NCI-H146 treated with DMSO at 0.1 percent for 48 hours (cell line): ENCODE results near the gene NUP85.
"Not testable (repeated sequence)": the region's sequence is repeated elsewhere in the genome, so short reads cannot be mapped to it uniquely, and the experiment has no call there.

Experiments used
- DNase-seq: peaks from one replicate; lab custom pipeline; 2025; ENCODE audit not compliant: unreplicated experiment; lab: John Stamatoyannopoulos, UW

Gene NUP85

GRCh38 chr17:75240394-75241142, 35.1 kb downstream of the NUP85 start:
- no peak for DNase-seq

GRCh38 chr17:75241143-75241430, 35.6 kb downstream of the NUP85 start:
- DNase-seq = no peak

DNA sequence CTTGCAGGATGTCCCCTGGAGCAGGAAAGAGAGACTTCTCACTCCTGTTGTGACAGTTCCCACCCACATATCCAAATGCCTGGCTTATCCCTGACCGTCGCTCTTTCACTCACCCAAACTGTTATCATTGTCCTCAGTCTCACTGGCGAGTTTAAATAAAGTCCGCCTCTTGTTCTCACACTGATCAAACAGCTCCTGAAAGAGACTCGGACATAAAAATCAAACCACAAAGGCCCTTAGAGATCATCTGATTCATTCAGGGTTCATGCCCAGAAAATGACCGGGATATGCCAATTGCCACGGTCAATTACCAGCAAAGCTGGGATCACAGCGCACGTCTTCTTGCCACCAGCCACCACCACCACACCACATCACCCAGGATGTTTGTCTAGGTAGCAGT, 36.0 kb downstream of the NUP85 start:
- no peak for DNase-seq

DNA sequence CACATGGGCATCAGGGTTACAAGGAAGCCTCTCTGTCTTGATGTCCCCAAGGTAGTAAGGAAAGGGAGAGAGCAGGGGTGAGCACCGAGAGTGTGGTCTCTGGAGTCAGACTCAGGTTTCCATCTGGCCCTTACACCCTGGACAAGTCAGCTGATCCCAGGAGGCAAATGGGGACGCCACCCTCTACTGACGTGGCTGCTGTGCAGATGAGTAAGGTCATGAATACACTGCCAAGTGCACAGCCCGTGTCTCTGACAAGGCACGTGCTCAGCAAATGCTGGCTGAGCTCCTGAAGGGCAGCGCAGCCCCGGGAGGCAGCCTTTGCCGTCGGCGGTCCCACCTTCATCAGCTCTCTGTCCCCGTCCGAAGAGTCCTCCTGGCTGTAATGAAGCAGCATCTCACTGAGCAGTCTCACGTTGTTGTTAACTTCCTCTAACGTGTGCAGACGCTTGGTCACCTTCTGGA, 36.5 kb downstream of the NUP85 start:
- no peak for DNase-seq

- DNase-seq = no peak
Observed at GRCh38 chr17:75242461-75243042, 37.1 kb downstream of the NUP85 start.

DNA sequence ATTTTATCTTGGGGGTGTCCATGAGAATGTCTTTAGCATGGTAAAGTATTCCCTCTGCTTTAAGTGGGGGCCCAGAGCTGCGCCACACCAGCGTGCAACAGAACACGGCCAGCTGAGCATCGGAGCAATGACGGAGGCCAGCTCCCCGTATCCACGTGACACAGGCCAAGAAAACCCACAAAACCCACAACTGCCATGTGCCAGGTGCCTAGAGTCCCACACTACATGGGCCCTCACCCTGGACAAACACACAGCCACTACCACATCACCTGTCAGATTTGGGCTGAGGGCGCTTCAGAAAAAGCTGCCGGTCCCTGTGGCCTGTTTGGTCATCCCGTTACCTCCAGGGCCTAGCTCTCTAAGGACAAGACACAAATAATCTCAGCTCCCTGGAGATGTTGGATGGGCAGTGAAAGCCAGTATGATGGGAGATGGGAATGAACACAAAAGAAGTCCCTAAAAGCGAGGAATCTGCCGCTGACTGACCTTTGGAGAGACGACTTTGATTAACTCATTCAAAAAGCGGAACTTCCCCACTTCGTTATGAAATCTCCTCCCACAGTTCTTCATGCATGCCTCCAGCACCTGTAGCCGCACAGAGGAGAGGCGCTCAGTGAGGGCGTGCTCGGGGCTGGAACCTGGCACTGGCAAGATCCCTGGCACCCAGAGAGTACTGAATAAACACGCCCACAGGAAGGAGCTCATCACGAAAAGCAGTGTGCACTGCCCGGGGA, 38.8 kb downstream of the NUP85 start:
- DNase-seq = no peak

DNA sequence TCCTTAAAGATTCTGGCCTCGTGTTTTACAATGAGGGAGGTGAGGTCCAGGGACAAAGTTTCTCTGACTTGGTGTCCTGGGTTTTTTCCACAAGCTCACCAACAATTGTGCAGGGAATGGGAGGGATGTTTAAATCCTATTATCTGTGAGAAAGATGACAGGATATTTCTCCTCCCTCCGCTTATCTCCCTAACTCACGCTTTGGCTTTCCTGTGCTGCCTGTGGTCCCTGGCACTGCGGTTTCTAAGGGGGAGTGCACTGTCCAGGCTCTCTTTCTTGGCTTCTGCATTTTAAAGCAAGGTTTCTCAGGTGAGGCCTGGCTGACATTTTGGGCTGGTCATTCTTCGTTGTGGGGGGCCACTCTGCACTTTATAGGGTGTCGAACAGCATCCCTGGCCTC, 39.5 kb downstream of the NUP85 start:
- no peak for DNase-seq

GRCh38 chr17:75246404-75246803, 40.9 kb downstream of the NUP85 start:
- DNase-seq = no peak

GRCh38 chr17:75249564-75249963, 44.1 kb downstream of the NUP85 start:
- DNase-seq = no peak

- no peak for DNase-seq
Observed at GRCh38 chr17:75250009-75250471, 44.6 kb downstream of the NUP85 start.

DNA sequence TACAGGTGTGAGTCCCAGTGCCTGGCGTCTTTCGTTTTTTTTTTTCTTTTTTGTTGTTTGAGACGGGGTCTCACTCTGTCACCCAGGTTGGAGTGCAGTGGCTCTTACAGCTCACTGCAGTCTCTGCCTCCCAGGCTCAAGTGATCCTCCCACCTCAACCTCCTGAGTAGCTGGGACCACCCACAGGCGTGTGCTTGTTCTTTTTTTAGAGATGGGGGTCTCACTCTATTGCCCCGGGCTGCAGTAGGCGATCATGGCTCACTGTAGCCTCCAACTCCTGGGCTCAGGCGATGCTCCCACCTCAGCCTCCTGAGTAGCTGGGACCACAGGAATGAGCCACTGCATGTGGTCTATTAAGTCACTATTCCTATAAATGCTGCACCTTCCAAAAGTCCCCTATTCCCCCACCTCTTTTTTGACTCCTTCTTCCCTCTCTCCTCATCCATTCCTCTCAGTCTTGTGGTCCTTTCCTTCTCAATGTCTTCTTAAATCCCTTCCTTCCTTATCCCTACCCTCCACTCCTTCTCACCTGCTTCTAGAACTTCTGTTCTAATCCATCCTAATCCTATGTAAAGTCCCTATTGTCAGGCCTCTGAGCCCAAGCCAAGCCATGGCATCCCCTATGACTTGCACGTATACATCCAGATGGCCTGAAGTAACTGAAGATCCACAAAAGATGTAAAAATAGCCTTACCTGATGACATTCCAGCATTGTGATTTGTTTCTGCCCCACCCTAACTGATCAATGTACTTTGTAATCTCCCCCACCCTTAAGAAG, 46.7 kb downstream of the NUP85 start:
- no peak for DNase-seq

GRCh38 chr17:75255954-75256698, 50.6 kb downstream of the NUP85 start:
- not testable (repeated sequence) for DNase-seq

GRCh38 chr17:75257228-75257627, 51.7 kb downstream of the NUP85 start:
- DNase-seq = not testable (repeated sequence)

DNA sequence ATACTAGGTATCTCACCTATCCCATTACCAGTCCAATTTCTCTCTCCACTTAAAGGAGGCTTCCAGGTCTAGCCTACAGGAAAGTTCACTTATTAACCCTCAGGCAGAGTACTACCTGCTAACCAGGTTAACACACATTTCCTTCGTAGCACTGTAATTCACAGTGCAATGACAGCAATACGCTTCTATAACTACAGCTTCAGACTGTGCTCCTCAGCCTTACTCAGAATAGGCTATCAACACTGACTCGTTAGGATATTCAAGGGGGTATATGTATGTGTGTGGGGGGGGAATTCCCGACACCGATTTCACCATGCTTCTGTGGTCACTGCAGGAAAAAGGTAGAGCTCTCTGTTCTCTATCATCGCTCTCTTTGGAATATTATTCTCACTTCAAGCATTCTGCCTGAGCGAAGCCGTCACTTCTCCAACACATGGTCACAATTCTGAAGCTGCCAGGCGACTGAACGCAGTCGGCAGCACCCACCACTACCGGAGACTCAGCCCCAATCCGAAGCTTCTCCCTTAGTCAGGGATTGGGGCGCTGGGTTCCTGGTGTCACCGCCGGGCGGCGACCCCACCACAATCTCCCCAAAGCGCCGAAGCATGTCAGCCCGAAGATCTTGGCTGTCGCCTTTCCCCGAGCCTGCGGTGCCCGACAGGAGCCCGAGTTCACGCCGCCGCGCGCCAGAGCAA, 55.3 kb downstream of the NUP85 start:
- no peak for DNase-seq

DNA sequence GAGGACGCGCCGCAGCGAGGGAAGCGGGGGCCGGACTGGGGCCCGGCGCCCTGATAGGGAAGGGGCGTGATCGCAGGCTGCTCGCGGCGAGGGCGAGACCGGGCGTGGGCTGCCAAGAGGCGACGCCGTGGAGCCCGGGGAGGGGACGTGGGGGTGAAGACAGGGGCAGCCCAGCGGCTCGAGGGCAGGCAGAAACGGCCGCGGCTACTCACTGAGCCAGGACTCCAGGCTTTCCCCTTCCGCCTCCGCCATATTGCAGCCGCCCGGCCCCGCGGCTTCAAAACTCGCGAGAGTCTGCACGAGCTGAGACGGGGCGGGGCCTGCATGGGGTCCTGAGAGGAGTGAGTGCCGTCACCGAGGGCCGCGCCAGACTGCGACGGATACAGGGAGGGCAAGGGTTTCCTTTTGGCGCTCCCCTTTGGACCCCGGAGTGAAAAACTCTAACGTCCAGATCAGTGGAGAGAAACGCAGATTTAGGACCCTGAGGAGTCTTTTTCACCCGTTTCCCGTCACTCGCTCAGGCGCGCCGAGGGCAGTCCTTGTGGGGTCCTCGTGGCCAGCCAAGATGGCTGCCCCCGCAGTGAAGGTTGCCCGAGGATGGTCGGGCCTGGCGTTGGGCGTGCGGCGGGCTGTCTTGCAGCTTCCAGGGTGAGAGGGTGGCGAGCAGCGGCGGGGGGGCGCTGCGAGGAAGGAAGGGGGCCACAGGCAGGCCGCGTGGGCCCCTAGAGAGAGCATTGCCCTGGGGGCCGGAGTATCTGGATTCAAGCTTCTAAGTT, 56.0 kb downstream of the NUP85 start, which contains the start of the genes GGA3 and MRPS7:
Gene GGA3, minus strand, starts transcription at position 271 of the 776 bp plus-strand sequence. Its CDS starts 19 bp downstream, at position 252.
Gene MRPS7, plus strand, starts transcription at position 544 of the 776 bp plus-strand sequence. Its CDS starts 22 bp downstream, at position 566.
- peak; percentile 81 for DNase-seq

DNA sequence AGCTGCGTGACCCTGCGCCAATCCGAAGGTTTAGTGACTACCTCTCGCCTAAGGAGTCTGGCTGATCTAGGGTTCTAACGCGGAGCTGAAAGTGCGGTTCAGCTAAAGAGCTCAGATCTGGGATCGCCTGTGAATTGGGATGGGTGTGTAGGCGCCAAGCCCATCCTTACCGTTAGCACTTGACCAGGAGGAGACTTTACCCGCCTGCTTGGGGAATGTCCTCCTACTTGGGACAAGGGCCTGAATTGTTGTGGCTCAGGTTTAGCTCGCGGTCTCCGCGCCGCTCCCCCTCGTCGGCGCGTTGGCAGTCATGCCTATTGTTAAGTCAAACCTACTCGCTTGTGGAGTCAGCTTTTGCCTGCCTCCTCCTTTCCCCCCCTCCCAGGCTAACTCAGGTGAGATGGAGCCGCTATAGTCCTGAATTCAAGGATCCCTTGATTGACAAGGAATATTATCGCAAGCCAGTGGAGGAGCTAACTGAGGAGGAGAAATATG, 56.7 kb downstream of the NUP85 start:
- no peak for DNase-seq

- DNase-seq = no peak
Observed at GRCh38 chr17:75263055-75263454, 57.6 kb downstream of the NUP85 start.

GRCh38 chr17:75265614-75266315, 60.3 kb downstream of the NUP85 start:
- DNase-seq = no peak
